Measurements from ENCODE around the gene VSIG10L.

Gene VSIG10L

DNA sequence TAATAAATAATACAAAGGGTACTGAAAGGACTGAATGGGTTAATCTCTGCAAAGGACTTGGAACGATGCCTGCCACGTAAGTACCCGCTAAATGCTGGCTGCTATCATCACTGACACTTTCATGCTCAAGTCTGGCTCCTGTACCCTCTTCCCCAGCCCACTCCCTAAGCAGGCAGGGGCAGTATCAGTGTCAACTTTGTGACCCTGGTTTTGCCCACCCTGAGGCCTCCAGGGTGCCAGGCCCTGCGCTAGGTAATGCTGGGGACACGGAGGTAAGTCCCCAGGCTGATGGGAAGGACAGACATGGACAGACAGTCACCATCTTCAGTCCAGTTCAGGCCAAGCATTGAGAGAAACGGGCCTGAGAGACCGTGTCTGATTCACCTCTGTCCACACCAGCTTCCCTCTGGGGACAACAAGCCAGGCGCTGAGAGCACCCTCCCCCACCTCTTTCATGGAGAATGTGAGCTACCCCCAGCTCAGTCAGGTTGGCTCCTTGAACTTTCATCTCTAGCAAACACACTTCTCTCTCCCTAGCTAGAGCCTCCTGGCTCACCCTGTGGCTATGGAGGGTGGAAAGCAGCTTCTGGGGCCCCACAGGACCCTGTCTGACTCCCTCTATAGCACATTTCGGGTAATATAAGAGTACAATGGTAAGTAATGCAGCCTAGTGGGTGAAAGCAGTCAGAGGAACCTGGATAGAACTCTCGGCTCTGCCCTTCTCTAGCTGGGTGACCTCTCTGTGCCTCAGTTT lies 23.4 kb upstream of the VSIG10L start:
- no peak for DNase-seq (ENCODE audit: low read depth)

- no peak for DNase-seq (ENCODE audit: low read depth)
These were observed 22.5 kb upstream of the VSIG10L start for GRCh38 chr19:51364200-51365106.

DNA sequence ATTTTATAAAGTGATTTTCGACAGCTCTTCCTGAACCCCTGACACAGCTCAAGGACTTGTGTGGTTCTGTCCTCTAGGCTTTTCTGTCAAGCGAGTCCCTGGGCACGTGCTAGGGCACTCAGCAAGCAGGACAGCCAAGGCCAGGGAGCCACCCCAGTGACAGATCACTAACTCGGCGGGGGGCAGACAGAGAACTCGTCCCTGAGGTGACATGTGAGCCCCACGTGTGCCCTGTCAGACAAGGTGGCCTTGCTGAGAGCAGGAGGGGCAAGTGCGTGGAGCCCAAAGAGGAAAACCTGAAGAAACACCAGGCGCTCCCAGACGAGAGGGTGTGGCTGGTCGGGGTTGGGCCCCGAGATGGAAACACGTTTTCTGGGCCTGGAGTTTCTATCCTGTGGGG lies 19.3 kb upstream of the VSIG10L start:
- no peak for DNase-seq (ENCODE audit: low read depth)

DNA sequence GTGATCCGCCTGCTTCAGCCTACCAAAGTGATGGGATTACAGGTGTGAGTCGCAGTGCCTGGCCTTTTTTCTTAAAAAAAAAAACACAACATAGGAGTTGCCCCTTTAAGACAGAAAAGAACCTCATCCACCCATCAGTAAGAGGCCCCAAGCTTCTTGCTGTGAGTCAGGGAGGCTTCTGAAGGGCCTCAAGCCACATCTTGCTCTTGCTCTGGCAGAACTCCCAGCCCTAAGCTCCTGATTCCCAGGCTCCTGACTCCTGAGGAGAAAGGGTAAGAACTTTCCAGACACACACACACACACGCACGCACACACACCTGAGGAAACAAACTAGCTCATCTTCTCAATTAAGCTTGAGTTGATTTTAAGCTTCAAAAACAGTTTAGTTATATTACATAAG lies 17.4 kb upstream of the VSIG10L start:
- no peak for DNase-seq (ENCODE audit: low read depth)

- DNase-seq (ENCODE audit: low read depth): no peak
These were observed 16.0 kb upstream of the VSIG10L start for GRCh38 chr19:51357952-51358351.

DNA sequence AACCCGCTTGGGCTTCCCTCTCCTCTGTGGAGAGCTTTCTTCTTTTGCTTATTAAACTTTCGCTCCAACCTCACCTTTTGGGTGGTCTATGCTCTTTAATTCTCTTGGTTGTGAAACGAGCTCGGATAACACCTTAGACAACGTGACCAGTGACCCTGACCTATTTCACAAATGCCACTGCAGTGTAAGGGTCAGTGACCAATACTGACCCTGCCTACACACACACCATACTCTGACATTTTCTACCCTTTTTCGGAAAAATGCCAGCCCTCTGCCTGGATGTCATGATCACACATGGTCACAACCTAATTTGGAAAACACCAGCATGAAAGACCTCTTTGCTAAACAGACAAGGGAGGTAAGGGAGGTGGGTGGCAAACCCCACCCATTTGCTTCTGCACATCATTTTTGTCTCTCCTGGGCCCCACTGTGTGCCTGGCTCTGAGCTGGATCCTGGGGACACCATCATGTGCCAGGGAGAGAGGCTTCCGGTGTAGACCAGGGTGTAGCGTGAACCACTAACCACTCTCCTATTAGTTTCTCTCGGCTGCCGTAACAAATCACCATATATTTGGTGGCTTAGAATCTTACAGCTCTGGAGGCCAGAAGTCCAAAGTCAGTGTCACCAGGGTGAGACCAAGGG lies 14.3 kb upstream of the VSIG10L start:
- DNase-seq (ENCODE audit: low read depth): no peak

- DNase-seq (ENCODE audit: low read depth): no peak
These were observed 12.8 kb upstream of the VSIG10L start for GRCh38 chr19:51354742-51355148.

DNA sequence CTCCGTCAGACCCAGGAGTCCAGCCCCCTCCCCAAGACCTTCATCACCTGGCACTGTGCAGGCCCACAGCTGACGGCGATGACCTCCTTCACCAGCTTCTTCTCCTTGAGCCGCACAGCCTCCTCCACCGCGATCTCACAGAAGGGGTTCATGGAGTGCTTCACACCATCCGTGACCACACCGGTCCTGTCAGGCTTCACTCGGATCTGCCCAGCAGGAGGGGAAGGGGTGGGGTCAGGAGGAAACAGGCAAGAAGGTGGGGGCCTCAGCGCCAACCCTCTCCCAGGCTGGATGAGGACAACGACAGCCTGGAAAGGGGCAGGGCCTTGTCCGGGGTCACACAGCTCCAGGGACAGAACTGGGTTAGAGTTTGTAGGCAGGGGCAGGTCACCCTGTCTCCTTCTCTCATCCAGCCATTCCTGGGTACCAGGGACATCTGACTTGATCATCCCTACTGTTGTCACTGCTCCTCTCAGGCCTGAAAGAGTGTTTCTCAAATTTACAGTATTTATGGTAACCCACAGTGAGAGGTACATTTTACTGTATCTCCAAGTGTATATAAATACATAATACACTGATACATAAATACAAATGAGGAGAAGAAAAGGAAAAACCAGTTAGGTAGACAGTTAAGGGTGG lies 12.3 kb upstream of the VSIG10L start:
- no peak for DNase-seq (ENCODE audit: low read depth)

- no peak for DNase-seq (ENCODE audit: low read depth)
These were observed 10.9 kb upstream of the VSIG10L start for GRCh38 chr19:51352783-51353360.

GRCh38 chr19:51351266-51351990 lies 9.5 kb upstream of the VSIG10L start:
- no peak for DNase-seq (ENCODE audit: low read depth)

GRCh38 chr19:51347209-51347928 lies 5.4 kb upstream of the VSIG10L start:
- no peak for DNase-seq (ENCODE audit: low read depth)

DNA sequence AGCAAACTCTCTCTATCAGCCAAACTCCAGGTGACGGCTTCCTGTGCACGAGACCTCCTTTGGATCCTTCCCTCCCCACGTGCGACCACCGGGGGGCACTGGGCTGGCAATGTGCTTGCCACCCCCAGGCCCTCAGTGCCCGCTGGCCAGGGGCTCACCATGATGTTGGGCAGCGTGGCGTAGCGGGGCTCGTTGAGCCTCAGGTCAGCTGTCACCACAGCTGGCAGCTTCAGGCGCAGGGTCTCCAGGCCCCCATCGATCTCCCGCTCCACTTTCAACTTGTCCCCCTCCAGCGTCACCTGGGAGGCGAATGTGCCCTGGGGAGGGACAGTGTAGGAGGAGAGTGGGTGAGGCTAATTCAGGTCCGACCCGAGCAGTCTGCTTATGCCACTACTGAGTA lies 4.8 kb upstream of the VSIG10L start:
- no peak for DNase-seq (ENCODE audit: low read depth)

GRCh38 chr19:51345076-51345620 lies 3.2 kb upstream of the VSIG10L start:
- no peak for DNase-seq (ENCODE audit: low read depth)

DNA sequence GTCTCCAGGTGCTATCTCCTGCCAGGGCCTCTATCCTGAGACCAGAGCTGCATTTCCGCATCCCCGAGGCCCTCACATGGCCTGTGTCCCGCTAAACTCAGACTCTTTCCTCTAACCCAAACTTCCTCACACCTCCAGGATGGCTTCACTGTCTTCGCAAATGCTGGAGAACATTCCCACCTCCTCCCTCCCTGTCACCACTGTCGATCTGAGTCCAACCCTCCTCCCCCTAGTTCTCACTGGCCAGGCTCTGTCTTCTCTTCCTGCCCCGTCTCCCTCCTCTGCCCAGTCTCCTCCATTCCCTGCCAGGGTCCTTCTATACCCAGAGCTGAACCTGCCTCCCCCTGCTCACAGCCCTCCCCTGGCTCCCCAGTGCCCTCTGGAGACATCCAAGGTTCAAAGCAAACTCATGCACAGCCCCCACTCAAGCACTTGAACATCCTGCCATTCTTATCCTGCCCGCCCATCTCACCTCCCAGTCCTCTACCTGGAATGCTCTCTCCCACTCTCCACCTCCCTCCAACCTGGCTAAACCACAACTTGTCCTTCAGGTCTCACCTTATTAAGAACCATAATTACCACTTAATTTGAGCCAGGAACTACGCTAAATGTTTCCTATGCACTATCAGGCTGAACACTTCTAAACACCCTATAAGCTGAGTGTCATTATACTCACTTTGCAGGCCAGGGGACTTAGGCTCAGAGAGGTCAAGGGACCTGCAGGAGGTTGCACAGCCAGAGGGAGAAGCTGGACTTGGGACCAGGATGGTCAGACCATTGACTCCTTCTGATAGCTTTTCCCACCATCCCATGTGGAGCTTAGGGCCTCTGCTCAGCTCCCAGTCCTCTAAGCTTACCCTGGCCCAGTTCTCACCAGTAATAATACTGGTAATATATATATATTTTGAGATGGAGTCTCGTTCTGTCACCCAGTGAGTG lies 961 bp upstream of the VSIG10L start:
- DNase-seq (ENCODE audit: low read depth): no peak

GRCh38 chr19:51341066-51341465 lies 873 bp downstream of the VSIG10L start:
- no peak for DNase-seq (ENCODE audit: low read depth)

GRCh38 chr19:51339687-51340656 lies 2.0 kb downstream of the VSIG10L start:
- DNase-seq (ENCODE audit: low read depth): peak; percentile 72

- no peak for DNase-seq (ENCODE audit: low read depth)
These were observed 2.6 kb downstream of the VSIG10L start for GRCh38 chr19:51339313-51339686.
